Mammary epithelial cell (primary cell): ENCODE measurements around the gene EP400.

Experiments used
- EZH2 ChIP-seq: IDR thresholded peaks from 2 replicates; pipeline ENCODE4 v1.6.1; 2012; ENCODE audit warnings: low read length, inconsistent platforms, borderline replicate concordance
- TF ChIP-seq, protein P1 (sequence below), 2 donors: IDR thresholded peaks in 1 of 2; conservative IDR thresholded peaks in 1 of 2; 2 replicates each; pipeline ENCODE4 v1.5.1; 2011 to 2012; ENCODE audit warnings: inconsistent platforms in 2 of 2, low read length in 2 of 2, mild to moderate bottlenecking in 2 of 2, control low read depth in 1 of 2, low read depth in 1 of 2; ENCODE audit not compliant: insufficient read depth in 1 of 2; ENCODE audit errors: extremely low read depth in 1 of 2

DNA sequence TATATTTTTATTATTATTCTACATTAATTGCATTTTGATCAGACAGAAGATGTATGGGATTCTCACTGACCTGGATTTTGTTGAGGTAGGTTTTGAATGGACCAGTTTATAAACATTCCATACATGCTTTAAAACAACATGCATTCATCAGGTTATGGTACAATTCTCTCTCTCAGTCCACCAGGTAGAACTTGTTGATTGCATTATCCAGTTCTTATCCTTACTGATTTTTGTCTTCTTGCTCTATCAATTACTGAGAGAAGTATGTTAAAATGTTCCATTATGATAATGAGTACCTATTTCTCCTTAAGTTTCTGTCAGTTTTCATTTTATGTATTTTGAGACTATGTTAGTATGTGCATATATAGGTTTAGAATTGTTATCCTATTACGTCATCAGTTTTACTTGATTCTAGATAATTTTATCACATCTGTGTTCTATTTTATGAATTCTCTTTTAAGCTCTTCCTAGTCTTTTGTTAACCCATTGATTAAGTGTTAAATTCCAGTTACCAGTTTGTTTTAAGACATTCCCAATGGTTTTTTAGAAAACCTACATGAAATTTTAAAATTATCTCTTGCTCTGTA is 50.6 kb downstream of the EP400 start:
- TF ChIP-seq, protein P1, sequence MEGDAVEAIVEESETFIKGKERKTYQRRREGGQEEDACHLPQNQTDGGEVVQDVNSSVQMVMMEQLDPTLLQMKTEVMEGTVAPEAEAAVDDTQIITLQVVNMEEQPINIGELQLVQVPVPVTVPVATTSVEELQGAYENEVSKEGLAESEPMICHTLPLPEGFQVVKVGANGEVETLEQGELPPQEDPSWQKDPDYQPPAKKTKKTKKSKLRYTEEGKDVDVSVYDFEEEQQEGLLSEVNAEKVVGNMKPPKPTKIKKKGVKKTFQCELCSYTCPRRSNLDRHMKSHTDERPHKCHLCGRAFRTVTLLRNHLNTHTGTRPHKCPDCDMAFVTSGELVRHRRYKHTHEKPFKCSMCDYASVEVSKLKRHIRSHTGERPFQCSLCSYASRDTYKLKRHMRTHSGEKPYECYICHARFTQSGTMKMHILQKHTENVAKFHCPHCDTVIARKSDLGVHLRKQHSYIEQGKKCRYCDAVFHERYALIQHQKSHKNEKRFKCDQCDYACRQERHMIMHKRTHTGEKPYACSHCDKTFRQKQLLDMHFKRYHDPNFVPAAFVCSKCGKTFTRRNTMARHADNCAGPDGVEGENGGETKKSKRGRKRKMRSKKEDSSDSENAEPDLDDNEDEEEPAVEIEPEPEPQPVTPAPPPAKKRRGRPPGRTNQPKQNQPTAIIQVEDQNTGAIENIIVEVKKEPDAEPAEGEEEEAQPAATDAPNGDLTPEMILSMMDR (conservative IDR thresholded peaks at IDR 0.05 in 1 of 2, IDR thresholded peaks at IDR 0.05 in 1 of 2; ENCODE audit: extremely low read depth in 1 of 2, insufficient read depth in 1 of 2, low read depth in 1 of 2, low read length in 2 of 2) = no peak
- no peak for TF ChIP-seq EZH2
